Measurements from ENCODE around the gene CDC23. TPM values are rescaled to one million over a fixed set of nuclear protein-coding genes. Genes with fewer than 3 reads are reported as not detected.
"Not testable (repeated sequence)": the region's sequence is repeated elsewhere in the genome, so short reads cannot be mapped to it uniquely, and the experiment has no call there.

CDC23 gene
- total RNA-seq, 1 donor from 2014 or later = 35.0 TPM

DNA sequence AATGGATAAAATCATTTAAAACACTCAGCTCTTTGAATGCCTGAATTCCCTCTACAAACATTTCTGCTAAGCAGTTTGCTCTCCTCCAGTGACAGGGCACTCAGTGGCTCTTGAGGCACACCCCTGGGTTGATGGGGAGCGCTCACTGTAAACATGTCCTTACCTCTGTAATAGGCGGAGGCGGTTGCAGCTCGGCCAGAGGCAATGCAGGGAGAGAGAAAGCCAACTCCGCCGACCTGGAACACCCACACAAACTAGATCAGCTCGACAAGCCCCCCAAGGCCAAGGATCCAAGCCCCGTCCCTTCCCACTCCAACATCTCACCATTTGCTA is 329 bp downstream of the CDC23 start:
- DNase-seq = no peak

DNA sequence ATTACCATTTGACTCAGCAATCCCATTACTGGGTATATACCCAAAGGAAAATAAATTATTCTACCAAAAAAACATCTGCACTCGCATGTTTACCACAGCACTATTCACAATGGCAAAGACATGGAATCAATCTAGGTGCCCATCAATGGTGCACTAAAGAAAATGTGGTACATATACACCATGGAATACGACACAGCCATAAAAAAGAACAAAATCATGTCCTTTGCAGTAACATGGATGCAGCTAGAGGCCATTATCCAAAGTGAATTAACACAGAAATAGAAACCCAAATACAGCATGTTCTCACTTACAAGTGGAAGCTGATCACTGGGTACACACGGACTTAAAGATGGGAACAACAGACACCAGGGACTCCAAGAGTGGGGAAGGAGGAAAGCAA is 2.1 kb downstream of the CDC23 start:
- no peak for DNase-seq

- not testable (repeated sequence) for DNase-seq
Measured at GRCh38 chr5:138193859-138194258, 19.3 kb downstream of the CDC23 start.

DNA sequence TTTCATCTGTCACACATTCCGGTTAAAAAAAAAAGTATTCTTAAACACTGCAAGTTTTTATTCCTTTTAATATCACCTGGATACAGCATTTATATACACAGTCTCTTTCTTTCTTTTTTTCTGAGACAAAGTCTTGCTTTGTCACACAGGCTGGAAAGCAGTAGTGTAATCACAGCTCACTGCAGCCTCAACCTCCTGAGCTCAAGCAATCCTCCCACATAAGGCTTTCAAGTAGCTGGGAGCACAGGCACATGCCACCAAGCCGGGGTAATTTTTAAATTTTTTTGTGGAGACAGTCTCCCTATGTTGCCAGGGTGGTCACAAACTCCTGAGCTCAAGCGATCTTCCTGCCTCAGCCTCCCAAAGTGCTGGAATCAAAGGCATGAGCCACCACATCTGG is 20.3 kb downstream of the CDC23 start:
- DNase-seq = no peak

- DNase-seq = no peak
Measured at GRCh38 chr5:138188626-138189025, 24.5 kb downstream of the CDC23 start.

DNA sequence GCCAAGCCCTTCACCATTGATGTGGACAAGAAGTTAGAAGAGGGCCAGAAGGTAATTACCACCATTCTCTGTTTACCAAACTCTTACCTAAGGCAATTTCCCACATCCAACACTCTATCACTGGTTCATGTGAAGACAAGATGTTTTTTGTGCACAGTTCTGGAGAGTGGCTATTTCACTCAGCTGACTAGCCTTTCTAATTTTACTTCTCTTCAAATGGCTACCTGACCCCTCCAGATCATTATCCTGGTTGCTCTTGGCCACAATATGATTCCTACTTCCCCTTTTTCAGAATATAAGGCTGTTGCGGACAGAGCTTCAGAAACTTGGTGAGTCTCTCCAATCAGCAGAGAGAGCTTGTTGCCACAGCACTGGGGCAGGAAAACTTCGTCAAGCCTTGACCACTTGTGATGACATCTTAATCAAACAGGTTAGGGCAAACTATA is 27.1 kb downstream of the CDC23 start:
- DNase-seq = no peak

DNA sequence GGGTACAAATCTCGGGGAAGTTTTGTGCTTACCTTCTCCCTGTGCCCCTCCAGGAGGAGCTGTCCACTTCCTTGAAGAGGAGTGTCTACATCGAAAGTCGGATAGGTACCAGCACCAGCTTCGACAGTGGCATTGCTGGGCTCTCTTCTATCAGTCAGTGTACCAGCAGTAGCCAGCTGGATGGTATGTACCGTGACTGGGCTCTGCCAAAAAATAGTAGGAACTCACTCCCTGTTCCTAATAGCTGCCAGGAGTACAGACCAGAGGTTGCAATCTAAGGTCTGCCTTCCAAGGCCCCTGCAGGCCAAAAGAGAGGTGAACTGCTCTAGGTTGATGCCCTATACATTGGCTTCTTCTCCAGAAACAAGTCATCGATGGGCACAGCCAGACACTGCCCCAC is 30.3 kb downstream of the CDC23 start:
- DNase-seq = no peak

DNA sequence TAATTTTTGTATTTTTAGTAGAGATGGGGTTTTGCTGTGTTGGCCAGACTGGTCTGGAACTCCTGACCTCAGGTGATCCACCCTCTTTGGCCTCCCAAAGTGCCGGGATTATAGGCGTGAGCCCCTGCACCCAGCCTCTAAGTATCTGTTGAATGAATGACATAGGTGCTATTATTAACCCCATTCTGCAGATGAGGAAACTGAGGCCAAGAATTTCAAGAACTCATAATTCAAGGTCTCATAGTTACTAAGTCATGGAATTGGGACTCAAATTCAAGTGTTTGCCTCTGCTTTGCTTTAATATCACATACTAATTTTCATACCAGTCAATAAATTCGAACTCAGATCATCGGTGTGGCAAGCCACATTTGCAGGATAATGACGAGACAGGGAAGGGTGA is 32.3 kb downstream of the CDC23 start:
- DNase-seq = no peak

GRCh38 chr5:138180183-138180782 is 32.8 kb downstream of the CDC23 start:
- DNase-seq = peak; percentile 74

GRCh38 chr5:138179277-138179857 is 33.8 kb downstream of the CDC23 start:
- DNase-seq = peak; percentile 4

DNA sequence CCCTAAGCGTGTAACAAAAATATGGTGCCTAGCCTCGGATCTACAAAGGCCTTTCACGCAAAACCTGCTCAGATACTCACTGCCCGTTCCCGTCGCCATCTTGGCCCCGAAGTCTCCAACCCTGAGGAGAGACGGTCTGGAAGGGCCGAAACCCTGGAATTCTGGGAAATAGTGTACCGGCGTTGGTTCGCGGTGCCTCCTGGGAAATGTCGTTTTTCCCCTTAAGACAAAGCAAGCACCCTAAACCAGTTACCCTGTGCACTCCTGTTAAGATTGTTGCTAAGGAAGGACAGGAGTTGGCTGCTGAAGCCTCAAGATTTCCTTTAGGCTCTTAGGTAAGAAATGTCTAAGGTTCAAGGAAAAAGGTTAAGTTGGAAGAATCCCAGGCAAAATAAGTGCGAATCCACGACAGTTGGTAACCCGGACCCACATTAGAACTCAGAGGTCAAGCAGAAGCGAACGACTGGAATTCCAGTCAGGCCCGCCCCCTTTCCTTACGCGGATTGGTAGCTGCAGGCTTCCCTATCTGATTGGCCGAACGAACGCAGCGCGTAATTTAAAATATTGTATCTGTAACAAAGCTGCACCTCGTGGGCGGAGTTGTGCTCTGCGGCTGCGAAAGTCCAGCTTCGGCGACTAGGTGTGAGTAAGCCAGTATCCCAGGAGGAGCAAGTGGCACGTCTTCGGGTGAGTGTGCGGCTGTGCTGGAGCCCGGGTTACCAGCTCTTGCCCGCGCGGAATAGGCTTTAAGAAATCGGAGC is 34.4 kb downstream of the CDC23 start, which contains the start of the genes BRD8 and KIF20A:
Gene BRD8, minus strand, starts transcription at position 115 of the 761 bp plus-strand sequence. Its CDS starts 16 bp downstream, at position 99.
Gene KIF20A, plus strand, starts transcription at position 597 of the 761 bp plus-strand sequence. CDS start 569 bp downstream, outside the sequence.
- peak; percentile 98 for DNase-seq

DNA sequence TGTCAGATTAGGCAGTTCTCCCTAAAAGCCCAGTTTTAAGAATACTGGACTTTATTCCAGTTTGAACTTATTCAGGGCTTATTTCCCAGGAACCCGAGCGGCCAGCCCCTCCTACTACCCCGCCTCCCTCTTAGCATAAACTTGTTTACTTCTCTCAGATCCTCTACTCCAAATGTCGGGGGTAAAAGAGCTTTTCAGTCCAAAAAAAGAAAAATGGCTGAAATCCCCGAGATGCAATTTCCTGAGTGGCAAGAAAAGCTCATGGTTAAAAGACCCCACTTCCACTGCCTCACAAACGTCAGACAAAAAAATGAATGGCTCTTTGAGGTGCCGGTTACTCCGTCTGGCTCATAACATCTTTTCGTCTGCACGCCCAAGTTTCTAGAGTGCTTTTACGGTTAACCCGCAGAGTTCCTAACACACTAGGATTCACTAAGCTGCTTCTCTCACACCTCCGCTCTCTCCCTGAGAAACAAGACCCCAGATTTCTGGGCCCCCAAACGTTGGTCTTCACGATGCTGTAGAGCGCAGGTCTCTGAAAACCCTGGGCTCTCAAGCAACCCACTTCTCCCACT is 35.1 kb downstream of the CDC23 start:
- peak; percentile 64 for DNase-seq

DNA sequence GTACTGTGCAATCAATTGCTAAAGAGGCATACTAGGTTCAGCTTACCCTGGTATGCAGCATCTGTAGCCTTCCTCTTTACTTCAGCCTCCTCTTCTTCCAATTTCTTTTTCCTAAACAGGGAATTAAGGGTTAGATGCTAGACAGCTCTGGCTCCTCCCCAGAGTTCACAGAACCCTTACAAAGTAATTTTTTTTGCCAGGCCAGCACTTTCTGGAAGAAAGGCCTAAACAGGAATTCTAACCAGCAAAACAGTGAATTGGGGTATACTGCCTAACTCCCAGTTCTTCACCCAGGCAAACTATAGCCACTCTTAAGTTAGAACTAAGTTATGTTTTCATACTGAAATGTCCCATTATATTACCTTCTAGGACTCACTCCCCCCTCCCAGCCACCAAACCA is 42.8 kb downstream of the CDC23 start:
- no peak for DNase-seq

DNA sequence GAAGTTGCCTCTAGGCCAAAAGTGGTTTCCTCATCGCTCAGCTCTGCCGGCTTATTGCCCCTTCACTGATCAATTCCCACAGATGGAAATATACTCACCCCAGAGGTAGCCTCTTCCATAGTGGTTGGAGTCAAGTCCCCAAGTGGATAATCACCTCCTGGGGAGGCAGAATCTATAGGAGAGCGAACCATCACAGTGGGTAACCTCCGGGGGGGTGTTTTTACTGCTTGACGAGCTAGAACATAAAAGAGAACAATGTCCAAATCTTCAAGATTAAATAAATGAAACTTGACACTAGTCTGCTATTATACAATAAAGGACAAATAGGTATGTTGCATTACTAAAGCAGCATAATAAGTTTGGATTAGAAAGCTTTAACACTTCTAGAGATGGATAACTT is 44.0 kb downstream of the CDC23 start:
- no peak for DNase-seq

GRCh38 chr5:138163721-138164120 is 49.4 kb downstream of the CDC23 start:
- DNase-seq = no peak

- no peak for DNase-seq
Measured at GRCh38 chr5:138160706-138161105, 52.4 kb downstream of the CDC23 start.

GRCh38 chr5:138159666-138160065 is 53.5 kb downstream of the CDC23 start:
- no peak for DNase-seq

GRCh38 chr5:138157626-138158025 is 55.5 kb downstream of the CDC23 start:
- no peak for DNase-seq

- not testable (repeated sequence) for DNase-seq
Measured at GRCh38 chr5:138155977-138156376, 57.1 kb downstream of the CDC23 start.

- DNase-seq = no peak
Measured at GRCh38 chr5:138149530-138149929, 63.6 kb downstream of the CDC23 start.

- no peak for DNase-seq
Measured at GRCh38 chr5:138148811-138149210, 64.3 kb downstream of the CDC23 start.

DNA sequence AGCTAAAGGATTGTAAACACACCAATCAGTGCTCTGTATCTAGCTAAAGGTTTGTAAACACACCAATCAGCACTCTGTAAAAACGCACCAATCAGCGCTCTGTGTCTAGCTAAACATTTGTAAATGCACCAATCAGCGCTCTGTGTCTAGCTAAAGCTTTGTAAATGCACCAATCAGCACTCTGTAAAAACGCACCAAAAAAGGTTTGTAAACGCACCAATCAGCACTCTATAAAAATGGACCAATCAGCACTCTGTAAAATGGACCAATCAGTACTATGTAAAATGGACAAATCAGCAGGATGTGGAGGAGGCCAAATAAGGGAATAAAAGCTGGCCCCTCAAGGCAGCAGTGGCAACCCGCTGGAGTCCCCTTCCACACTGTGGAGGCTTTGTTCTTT is 69.5 kb downstream of the CDC23 start:
- not testable (repeated sequence) for DNase-seq

DNA sequence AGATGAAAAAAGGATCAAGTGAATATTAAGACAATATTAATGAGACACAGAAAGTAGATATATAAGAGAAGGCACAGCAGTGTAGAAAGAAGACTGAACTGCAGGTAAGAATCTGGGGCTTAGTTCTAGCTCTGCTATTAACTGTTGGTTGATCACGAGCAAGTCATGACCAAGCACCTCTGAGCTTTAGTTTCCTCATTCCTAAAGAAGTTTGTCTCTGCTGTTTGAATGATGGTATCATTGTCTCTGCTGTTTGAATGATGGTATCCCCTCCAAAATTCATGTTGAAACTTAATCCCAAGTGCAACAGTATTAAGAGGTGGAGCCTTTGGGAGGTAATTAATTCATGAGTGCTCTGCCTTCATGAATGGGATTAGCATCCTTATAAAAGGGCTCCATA is 71.4 kb downstream of the CDC23 start:
- no peak for DNase-seq
